Endothelial cell (in vitro differentiated cells): ENCODE data around the gene MACROD2. TPM values are rescaled to one million over a fixed set of nuclear protein-coding genes. Genes with fewer than 3 reads are reported as not detected.

Source experiments
- DNase-seq: peaks from one replicate; pipeline ENCODE4 v3.0.0; 2021; ENCODE audit warnings: low spot score
- H3K27ac Mint-ChIP-seq: one replicate; pipeline ENCODE4 v1.8.0; 2021; ENCODE audit warnings: mixed read lengths, inconsistent platforms; ENCODE audit not compliant: unreplicated experiment
- H3K27me3 Mint-ChIP-seq: one replicate; pipeline ENCODE4 v1.8.0; 2021; ENCODE audit warnings: mild to moderate bottlenecking, moderate library complexity, mixed read lengths, inconsistent platforms; ENCODE audit not compliant: unreplicated experiment
- H3K36me3 Mint-ChIP-seq: one replicate; pipeline ENCODE4 v1.8.0; 2021; ENCODE audit warnings: mild to moderate bottlenecking, low read depth, mixed read lengths, inconsistent platforms; ENCODE audit not compliant: unreplicated experiment
- H3K4me1 Mint-ChIP-seq: one replicate; pipeline ENCODE4 v1.8.0; 2021; ENCODE audit warnings: mild to moderate bottlenecking, mixed read lengths, inconsistent platforms; ENCODE audit not compliant: unreplicated experiment
- H3K4me3 Mint-ChIP-seq: one replicate; pipeline ENCODE4 v1.8.0; 2021; ENCODE audit warnings: mild to moderate bottlenecking, mixed read lengths, inconsistent platforms; ENCODE audit not compliant: unreplicated experiment
- H3K9me3 Mint-ChIP-seq: one replicate; pipeline ENCODE4 v1.8.0; 2021; ENCODE audit warnings: mixed read lengths, inconsistent platforms; ENCODE audit not compliant: unreplicated experiment
- total RNA-seq: library from RNA; stranded (reverse); fragmentation: NEBNext Ultra II Directional; extraction: Animal tissue kit (Norgen Biotek cat#: 25700); gene quantifications from one replicate; pipeline ENCODE4 v1.2.1, GENCODE V29; 2021; ENCODE audit not compliant: unreplicated experiment
- TF ChIP-seq, protein P1 (sequence below): fragments of 200-600 bp; sonication (generic); IDR thresholded peaks from one replicate; pipeline ENCODE4 v1.5.0; 2021; ENCODE audit warnings: antibody characterized with exemption; ENCODE audit not compliant: unreplicated experiment

MACROD2 gene
- total RNA-seq, 1 donor from 2014 or later: 6.4 TPM

DNA sequence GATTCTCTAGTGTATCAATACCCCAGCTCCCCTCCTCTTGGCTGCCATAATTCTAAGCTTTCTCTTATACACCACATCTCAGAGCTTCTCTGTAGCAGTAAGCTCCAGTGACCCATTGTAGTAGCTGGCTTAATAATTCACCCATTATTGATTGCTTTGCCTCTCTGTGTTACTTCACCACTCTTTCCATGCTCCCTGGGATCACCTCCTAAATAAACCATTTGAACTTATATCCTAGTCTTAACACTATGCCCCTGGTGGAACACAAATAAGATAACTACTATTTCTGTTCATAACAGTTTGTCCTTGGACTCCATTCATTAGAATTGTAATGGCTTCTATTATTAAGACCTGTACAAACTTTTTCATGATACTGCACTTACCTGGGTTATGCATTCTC, 1819.0 kb downstream of the MACROD2 start:
- H3K4me1 Mint-ChIP-seq: no peaks in the 10 kb centered on the region
- TF ChIP-seq, protein P1, sequence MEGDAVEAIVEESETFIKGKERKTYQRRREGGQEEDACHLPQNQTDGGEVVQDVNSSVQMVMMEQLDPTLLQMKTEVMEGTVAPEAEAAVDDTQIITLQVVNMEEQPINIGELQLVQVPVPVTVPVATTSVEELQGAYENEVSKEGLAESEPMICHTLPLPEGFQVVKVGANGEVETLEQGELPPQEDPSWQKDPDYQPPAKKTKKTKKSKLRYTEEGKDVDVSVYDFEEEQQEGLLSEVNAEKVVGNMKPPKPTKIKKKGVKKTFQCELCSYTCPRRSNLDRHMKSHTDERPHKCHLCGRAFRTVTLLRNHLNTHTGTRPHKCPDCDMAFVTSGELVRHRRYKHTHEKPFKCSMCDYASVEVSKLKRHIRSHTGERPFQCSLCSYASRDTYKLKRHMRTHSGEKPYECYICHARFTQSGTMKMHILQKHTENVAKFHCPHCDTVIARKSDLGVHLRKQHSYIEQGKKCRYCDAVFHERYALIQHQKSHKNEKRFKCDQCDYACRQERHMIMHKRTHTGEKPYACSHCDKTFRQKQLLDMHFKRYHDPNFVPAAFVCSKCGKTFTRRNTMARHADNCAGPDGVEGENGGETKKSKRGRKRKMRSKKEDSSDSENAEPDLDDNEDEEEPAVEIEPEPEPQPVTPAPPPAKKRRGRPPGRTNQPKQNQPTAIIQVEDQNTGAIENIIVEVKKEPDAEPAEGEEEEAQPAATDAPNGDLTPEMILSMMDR: no peak
- H3K36me3 Mint-ChIP-seq: no peaks in the 10 kb centered on the region
- no peak overlapping the region for H3K27ac Mint-ChIP-seq
- H3K27me3 Mint-ChIP-seq: no peaks in the 10 kb centered on the region
- H3K9me3 Mint-ChIP-seq: no peaks in the 10 kb centered on the region
- no peak for DNase-seq
- no peak overlapping the region for H3K4me3 Mint-ChIP-seq

DNA sequence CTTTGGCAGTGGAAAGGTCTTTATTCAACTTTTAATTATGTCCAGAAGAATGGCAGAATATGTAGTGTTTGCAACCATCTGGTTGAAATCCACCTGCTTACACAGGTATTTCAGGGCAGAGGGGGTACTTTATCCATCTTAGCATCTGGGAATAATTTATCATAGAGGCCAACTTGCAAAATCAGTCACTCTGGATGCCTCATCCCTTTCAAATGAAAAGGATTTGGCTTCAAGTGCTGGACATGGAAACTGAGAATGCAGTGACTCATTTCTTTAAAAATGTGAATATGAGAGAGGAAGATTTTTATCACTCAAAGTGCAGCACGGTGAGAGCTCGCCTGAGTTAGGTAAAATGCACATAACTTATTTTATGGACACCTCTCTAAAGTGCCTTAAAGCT, 1819.6 kb downstream of the MACROD2 start:
- H3K36me3 Mint-ChIP-seq: no peaks in the 10 kb centered on the region
- TF ChIP-seq, protein P1: no peak
- no peaks in the 10 kb centered on the region for H3K27me3 Mint-ChIP-seq
- H3K4me3 Mint-ChIP-seq: no peak overlapping the region
- no peak for DNase-seq
- H3K9me3 Mint-ChIP-seq: no peaks in the 10 kb centered on the region
- no peaks in the 10 kb centered on the region for H3K4me1 Mint-ChIP-seq
- H3K27ac Mint-ChIP-seq: no peak overlapping the region

DNA sequence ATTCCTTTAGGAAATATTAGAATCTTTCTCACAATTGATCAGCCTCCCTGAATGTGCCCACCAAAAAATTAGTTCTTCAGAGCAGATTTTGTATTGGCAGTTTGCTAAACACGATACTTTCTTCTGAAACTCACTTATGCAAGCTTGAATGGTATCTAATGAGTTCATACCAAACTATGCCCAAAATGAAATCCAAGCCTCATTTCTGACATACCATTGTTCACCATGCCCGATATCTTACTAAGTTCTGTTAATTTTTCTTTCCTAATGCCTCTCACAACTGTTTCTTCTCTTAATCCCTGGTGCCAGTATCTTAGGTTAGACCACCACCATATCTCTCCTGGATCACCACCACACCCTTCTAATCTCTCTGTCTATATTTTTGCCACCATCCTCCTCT, 1822.0 kb downstream of the MACROD2 start:
- no peaks in the 10 kb centered on the region for H3K9me3 Mint-ChIP-seq
- TF ChIP-seq, protein P1: no peak
- no peaks in the 10 kb centered on the region for H3K4me1 Mint-ChIP-seq
- H3K27ac Mint-ChIP-seq: no peak overlapping the region
- H3K4me3 Mint-ChIP-seq: no peak overlapping the region
- no peak for DNase-seq
- H3K27me3 Mint-ChIP-seq: no peaks in the 10 kb centered on the region
- no peaks in the 10 kb centered on the region for H3K36me3 Mint-ChIP-seq

DNA sequence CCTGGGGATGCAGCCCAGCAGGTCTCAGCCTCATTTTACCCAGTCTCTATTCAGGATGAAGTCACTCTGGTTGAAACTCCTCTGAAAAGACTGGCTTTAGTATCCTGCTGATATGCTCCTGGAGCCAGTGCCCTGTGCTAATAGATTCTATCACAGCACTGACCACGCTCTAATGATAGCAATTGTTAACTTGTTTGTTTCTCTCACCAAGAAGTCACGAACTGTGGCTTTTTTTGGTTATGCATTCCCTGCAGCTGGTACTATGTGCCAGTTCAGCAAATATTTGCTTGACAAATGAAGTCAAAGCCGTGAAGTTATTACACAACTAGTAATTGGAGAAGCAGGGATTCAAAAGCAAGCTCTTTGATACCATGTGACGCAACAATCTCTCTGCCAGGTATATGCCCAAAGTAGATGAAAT, 1823.3 kb downstream of the MACROD2 start:
- no peaks in the 10 kb centered on the region for H3K4me1 Mint-ChIP-seq

DNA sequence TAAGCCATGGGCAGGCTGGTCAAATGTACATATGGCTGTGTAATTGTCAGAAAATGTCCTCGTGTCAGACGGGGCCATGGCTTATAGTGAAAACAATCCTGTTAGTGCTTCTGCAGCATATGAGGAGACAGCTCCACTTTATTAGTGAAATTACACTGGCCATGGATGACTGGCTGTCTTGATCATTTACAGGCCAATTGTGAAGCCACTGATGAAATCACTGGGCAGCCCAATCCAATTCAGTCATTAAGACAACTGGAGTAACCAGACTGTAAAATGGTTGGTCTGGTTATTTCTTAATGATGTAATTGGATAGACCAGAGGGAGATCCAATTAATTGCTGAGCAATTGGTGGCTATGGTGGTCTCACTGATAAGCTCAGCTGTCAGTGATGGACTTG, 1828.4 kb downstream of the MACROD2 start:
- no peak for DNase-seq
- Mint-ChIP-seq H3K4me3 (no peak overlapping the region), H3K9me3 (no peaks in the 10 kb centered on the region), H3K27ac (no peak overlapping the region), H3K4me1 (no peaks in the 10 kb centered on the region), H3K36me3 (no peaks in the 10 kb centered on the region), H3K27me3 (no peaks in the 10 kb centered on the region)
- TF ChIP-seq, protein P1: no peak

More for the DNA sequence above, 1823.3 kb downstream of the MACROD2 start:
- Mint-ChIP-seq H3K27me3 (no peaks in the 10 kb centered on the region), H3K9me3 (no peaks in the 10 kb centered on the region), H3K4me3 (no peak overlapping the region), H3K36me3 (no peaks in the 10 kb centered on the region), H3K27ac (no peak overlapping the region)
- no peak for DNase-seq
- TF ChIP-seq, protein P1: no peak
